ENCODE data around the gene UPK3A.
"Not testable (repeated sequence)": the region's sequence is repeated elsewhere in the genome, so short reads cannot be mapped to it uniquely, and the experiment has no call there.

Gene UPK3A

GRCh38 chr22:45281010-45281409 lies 3.7 kb upstream of the UPK3A start:
- no peak for TF ChIP-seq Cebpa-rat (IDR thresholded peaks at IDR 0.05)
- Histone ChIP-seq H4K20me1 (no peaks in the 10 kb centered on the region), H3K9me3 (no peaks in the 10 kb centered on the region), H3K36me3 (no peaks in the 10 kb centered on the region), H3K4me1 (peaks cover 20% of the 10 kb centered on the region), H3K27me3 (peaks cover 8% of the 10 kb centered on the region), H3K4me3 (no peak overlapping the region), H3K27ac (no peak overlapping the region), H3K9ac (no peak overlapping the region), H3K4me2 (no peak overlapping the region)

- peaks cover 8% of the 10 kb centered on the region for H3K27me3 ChIP-seq
- no peak overlapping the region for H3K27ac ChIP-seq
- no peaks in the 10 kb centered on the region for H3K36me3 ChIP-seq
- no peak overlapping the region for H3K4me3 ChIP-seq
- peaks cover 31% of the 10 kb centered on the region for H3K4me1 ChIP-seq
- H4K20me1 ChIP-seq: no peaks in the 10 kb centered on the region
- H3K9me3 ChIP-seq: no peaks in the 10 kb centered on the region
- H3K9ac ChIP-seq: no peak overlapping the region
- peak overlapping the region; percentile 55 for H3K4me2 ChIP-seq
- no peak for TF ChIP-seq Cebpa-rat (IDR thresholded peaks at IDR 0.05)
These were observed 712 bp downstream of the UPK3A start for GRCh38 chr22:45285263-45286058.

- H3K4me2 ChIP-seq: peak overlapping the region; percentile 35; the same call in 1 of the 2 replicates
- H3K27me3 ChIP-seq: peaks cover 8% of the 10 kb centered on the region
- no peaks in the 10 kb centered on the region for H4K20me1 ChIP-seq
- H3K9ac ChIP-seq: no peak overlapping the region
- H3K36me3 ChIP-seq: no peaks in the 10 kb centered on the region
- TF ChIP-seq Cebpa-rat (IDR thresholded peaks at IDR 0.05): no peak
- H3K9me3 ChIP-seq: no peaks in the 10 kb centered on the region
- no peak overlapping the region for H3K4me3 ChIP-seq
- peaks cover 42% of the 10 kb centered on the region for H3K4me1 ChIP-seq
- peak overlapping the region; percentile 15; the same call in 1 of the 2 replicates for H3K27ac ChIP-seq
These were observed 2.3 kb downstream of the UPK3A start for GRCh38 chr22:45286854-45287551.

- H3K4me1 ChIP-seq: peaks cover 58% of the 10 kb centered on the region
- H3K27ac ChIP-seq: no peak overlapping the region
- no peak for TF ChIP-seq Cebpa-rat (IDR thresholded peaks at IDR 0.05)
- no peaks in the 10 kb centered on the region for H3K27me3 ChIP-seq
- no peak overlapping the region for H3K9ac ChIP-seq
- no peak overlapping the region for H3K4me2 ChIP-seq
- no peaks in the 10 kb centered on the region for H3K9me3 ChIP-seq
- H3K36me3 ChIP-seq: no peaks in the 10 kb centered on the region
- H3K4me3 ChIP-seq: no peak overlapping the region
- H4K20me1 ChIP-seq: no peaks in the 10 kb centered on the region
These were observed 5.7 kb downstream of the UPK3A start for GRCh38 chr22:45290410-45290936.

- no peaks in the 10 kb centered on the region for H3K27me3 ChIP-seq
- no peaks in the 10 kb centered on the region for H3K36me3 ChIP-seq
- no peak for TF ChIP-seq Cebpa-rat (IDR thresholded peaks at IDR 0.05)
- peak overlapping the region; percentile 44 for H3K27ac ChIP-seq
- H3K9me3 ChIP-seq: no peaks in the 10 kb centered on the region
- H4K20me1 ChIP-seq: no peaks in the 10 kb centered on the region
- H3K4me3 ChIP-seq: no peak overlapping the region
- H3K4me1 ChIP-seq: peaks cover 66% of the 10 kb centered on the region
- H3K4me2 ChIP-seq: peak overlapping the region; percentile 64
- H3K9ac ChIP-seq: no peak overlapping the region
These were observed 6.5 kb downstream of the UPK3A start for GRCh38 chr22:45291061-45291930.

- H3K27me3 ChIP-seq: no peaks in the 10 kb centered on the region
These were observed 7.2 kb downstream of the UPK3A start for GRCh38 chr22:45291931-45292290.

GRCh38 chr22:45292731-45293442 lies 8.1 kb downstream of the UPK3A start:
- TF ChIP-seq Cebpa-rat (IDR thresholded peaks at IDR 0.05): no peak
- Histone ChIP-seq H3K9ac (no peak overlapping the region), H3K4me2 (peak overlapping the region; percentile 64), H4K20me1 (no peaks in the 10 kb centered on the region), H3K27ac (peak overlapping the region; percentile 44; the same call in 1 of the 2 replicates), H3K9me3 (no peaks in the 10 kb centered on the region), H3K27me3 (no peaks in the 10 kb centered on the region), H3K4me3 (no peak overlapping the region), H3K4me1 (peaks cover 71% of the 10 kb centered on the region), H3K36me3 (no peaks in the 10 kb centered on the region)

More at GRCh38 chr22:45291931-45292290, 7.2 kb downstream of the UPK3A start:
- peaks cover 72% of the 10 kb centered on the region for H3K4me1 ChIP-seq
- H3K27ac ChIP-seq: peak overlapping the region; percentile 44
- no peaks in the 10 kb centered on the region for H4K20me1 ChIP-seq
- TF ChIP-seq Cebpa-rat (IDR thresholded peaks at IDR 0.05): no peak
- H3K36me3 ChIP-seq: no peaks in the 10 kb centered on the region
- no peak overlapping the region for H3K9ac ChIP-seq
- peak overlapping the region; percentile 64 for H3K4me2 ChIP-seq
- no peaks in the 10 kb centered on the region for H3K9me3 ChIP-seq
- H3K4me3 ChIP-seq: no peak overlapping the region

DNA sequence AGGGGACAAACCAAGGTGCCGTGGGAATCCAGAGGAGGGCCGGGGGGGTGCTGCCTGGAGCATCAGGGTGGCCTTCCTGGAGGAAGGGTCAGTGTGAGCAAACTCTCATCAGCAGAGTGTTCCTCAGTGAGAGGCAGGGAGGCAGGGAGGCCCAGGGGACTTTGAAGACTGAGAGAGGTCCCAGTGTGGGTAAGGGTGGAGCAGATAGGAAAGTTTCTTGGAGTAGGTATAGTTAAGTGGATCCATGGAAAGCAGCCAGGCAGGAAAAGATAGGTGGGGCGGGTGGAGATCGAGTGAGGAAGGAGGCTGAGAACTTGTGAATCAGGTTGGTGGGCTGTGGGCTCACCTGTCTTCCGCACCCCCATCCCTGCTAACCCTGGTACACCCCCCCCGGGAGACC lies 9.3 kb downstream of the UPK3A start:
- peaks cover 61% of the 10 kb centered on the region for H3K4me1 ChIP-seq
- H3K4me3 ChIP-seq: no peak overlapping the region
- no peak overlapping the region for H3K27ac ChIP-seq
- TF ChIP-seq Cebpa-rat (IDR thresholded peaks at IDR 0.05): no peak
- no peak overlapping the region for H3K9ac ChIP-seq
- no peaks in the 10 kb centered on the region for H4K20me1 ChIP-seq
- H3K36me3 ChIP-seq: no peaks in the 10 kb centered on the region
- H3K9me3 ChIP-seq: no peaks in the 10 kb centered on the region
- H3K4me2 ChIP-seq: no peak overlapping the region
- H3K27me3 ChIP-seq: no peaks in the 10 kb centered on the region

DNA sequence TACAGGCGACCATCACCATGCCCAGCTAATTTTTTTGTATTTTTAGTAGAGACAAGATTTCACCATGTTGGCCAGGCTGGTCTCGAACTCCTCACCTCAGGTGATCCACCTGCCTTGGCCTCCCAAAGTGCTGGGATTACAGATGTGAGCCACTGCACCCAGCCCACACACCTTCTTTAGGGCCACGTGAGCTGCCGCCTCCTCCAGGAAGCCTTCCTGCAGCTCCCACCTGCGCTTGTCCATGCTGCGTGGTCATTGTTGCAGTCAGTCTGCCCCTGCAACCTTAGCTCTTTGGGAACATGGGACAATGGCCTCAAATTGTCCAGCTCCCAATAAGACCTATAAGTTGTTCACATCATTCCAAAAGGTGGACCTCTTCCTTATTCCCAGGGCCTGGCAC lies 10.3 kb downstream of the UPK3A start:
- not testable (repeated sequence) for H3K4me3 ChIP-seq, H3K4me2 ChIP-seq, H3K27ac ChIP-seq, H3K27me3 ChIP-seq, H3K9ac ChIP-seq, H3K36me3 ChIP-seq, H4K20me1 ChIP-seq, H3K9me3 ChIP-seq
- H3K4me1 ChIP-seq: peaks cover 63% of the 10 kb centered on the region
